HG03159 (cell line): ENCODE measurements around the gene CENATAC.
"Not testable (repeated sequence)": the region's sequence is repeated elsewhere in the genome, so short reads cannot be mapped to it uniquely, and the experiment has no call there.

Experiments used
- ATAC-seq: cut with Tn5 transposase; IDR thresholded peaks from one replicate; pipeline ENCODE4 v1.9.1; 2021; ENCODE audit warnings: mild to moderate bottlenecking, moderate library complexity; ENCODE audit not compliant: unreplicated experiment

The CENATAC gene

DNA sequence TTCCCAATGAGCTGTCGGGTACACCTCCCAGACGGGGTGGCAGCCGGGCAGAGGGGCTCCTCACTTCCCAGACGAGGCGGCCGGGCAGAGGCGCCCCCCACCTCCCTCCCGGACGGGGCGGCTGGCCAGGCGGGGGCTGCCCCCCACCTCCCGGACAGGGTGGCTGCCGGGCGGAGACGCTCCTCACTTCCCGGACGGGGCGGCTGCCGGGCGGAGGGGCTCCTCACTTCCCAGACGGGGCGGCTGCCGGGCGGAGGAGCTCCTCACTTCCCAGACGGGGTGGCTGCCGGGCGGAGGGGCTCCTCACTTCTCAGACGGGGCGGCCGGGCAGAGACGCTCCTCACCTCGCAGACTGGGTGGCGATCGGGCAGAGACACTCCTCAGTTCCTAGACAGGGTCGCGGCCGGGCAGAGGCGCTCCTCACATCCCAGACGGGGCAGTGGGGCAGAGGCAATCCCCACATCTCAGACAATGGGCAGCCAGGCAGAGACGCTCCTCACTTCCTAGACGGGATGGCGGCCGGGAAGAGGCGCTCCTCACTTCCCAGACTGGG is 6.4 kb upstream of the CENATAC start:
- not testable (repeated sequence) for ATAC-seq

- ATAC-seq: no peak
These were observed 862 bp upstream of the CENATAC start for GRCh38 chr11:118996926-118997626.

DNA sequence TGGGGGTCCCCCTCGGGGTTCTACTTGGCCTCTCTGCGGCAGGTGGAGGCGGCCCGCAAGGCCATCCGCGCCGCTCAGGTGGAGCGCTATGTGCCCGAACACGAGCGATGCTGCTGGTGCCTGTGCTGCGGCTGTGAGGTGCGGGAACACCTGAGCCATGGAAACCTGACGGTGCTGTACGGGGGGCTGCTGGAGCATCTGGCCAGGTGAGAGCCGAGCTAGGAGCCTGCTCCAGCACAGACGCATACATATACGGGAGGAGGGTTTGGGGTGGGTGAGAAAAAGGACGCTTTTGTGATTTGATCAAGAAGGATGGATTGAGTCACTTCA is 415 bp downstream of the CENATAC start:
- ATAC-seq: peak; percentile 29

GRCh38 chr11:118998822-118999221 is 884 bp downstream of the CENATAC start:
- ATAC-seq: no peak

- ATAC-seq: no peak
These were observed 3.0 kb downstream of the CENATAC start for GRCh38 chr11:119000906-119001305.

- no peak for ATAC-seq
These were observed 8.7 kb downstream of the CENATAC start for GRCh38 chr11:119006656-119007055.

DNA sequence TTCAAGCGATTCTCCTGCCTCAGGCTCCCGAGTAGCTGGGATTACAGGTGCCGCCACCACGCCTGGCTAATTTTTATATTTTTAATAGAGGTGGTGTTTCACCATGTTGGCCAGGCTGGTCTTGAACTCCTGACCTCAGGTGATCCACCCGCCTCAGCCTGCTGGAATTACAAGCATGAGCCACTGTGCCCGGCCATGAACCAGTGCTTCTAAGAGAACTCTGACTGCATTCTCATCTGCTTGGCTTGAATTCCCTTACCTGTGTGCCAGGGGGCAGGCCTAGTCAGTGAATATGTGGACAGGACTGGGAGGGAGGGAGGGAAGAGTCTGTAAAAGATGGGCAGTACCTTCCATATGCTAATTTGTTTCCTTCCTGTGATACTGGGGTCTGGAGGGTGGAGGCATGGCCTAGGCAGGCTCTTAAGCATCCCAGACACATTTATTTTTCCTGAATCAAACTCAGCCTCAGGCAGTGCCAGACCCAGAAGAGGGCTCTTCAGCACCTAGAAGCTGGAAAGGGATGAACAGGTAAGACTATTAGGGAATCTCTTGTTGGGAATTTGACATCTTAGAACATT is 13.6 kb downstream of the CENATAC start:
- ATAC-seq: no peak

DNA sequence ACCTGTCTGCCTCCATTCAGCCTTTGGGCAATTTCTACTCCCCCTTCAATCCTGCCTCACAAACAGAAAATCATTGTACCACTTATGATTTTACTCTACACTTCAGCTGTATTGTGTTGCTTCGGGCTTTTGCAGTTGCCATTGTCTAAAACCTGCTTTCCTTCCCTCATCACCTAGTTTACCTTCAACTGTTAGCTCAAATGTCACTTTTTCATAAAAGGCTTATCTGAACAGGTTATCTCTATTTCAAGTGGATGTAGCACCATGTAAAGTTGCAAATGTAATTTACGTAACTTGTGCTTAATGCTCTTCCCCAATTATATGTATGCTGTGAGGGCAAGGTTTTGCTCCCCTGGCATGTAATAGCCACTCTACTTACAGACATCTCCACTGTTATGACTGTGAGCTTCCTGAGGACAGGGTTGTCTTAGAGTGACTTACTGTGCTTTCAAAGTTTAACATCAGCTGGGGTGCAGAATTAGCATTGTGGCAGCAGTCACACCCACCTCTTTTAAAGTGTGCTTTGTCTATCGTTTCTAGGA is 14.8 kb downstream of the CENATAC start:
- no peak for ATAC-seq

DNA sequence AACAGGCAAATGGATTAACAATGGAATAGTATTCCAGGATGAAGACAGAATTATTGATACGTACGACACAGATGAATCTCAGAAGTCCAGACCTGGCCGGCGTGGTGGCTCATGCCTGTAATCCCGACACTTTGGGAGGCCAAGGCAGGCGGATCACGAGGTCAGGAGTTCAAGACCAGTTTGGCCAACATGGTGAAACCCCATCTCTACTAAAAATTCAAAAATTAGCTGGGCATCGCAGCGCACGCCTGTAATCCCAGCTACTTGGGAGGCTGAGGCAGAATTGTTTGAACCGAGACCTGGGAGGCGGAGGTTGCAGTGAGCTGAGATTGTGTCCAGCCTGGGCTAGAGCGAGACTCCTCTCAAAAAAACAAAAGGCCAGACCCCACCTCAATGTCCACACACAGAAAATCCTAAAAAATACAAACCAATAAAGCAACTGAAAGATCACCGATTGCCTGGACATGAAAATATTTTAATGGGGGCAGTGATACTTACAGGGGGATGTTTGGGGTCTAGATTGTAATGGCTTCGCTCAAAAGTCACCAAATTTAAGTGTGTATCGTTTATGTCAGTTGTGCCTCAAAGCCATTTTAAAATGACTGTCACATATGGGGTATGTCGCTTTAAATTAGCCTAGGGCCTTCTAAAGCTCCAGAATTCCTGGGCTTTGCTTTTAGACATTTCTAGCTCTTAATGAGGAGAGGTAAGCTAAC is 16.4 kb downstream of the CENATAC start:
- ATAC-seq: no peak

- no peak for ATAC-seq
These were observed 17.2 kb downstream of the CENATAC start for GRCh38 chr11:119015054-119015611.

GRCh38 chr11:119016216-119017009 is 18.5 kb downstream of the CENATAC start:
- no peak for ATAC-seq

DNA sequence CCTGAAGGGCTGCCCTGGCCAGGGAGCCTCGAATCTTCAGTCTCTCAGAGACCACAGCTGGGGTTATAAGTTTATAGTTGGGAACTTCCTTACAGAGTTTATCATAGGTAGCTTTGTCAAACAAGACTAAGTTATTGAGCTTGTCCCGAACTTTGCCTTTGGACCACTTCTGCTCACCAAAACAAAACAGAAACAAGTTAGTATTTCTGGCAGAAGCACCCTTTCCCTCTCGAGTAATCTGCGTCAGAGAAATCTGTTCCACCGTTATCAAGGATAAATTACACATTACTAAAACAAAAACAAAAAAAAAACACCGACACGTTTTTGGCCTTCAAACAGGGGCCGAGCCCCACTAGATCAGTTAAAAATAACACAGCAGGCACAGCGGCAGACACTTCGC is 19.4 kb downstream of the CENATAC start:
- ATAC-seq: not testable (repeated sequence)

DNA sequence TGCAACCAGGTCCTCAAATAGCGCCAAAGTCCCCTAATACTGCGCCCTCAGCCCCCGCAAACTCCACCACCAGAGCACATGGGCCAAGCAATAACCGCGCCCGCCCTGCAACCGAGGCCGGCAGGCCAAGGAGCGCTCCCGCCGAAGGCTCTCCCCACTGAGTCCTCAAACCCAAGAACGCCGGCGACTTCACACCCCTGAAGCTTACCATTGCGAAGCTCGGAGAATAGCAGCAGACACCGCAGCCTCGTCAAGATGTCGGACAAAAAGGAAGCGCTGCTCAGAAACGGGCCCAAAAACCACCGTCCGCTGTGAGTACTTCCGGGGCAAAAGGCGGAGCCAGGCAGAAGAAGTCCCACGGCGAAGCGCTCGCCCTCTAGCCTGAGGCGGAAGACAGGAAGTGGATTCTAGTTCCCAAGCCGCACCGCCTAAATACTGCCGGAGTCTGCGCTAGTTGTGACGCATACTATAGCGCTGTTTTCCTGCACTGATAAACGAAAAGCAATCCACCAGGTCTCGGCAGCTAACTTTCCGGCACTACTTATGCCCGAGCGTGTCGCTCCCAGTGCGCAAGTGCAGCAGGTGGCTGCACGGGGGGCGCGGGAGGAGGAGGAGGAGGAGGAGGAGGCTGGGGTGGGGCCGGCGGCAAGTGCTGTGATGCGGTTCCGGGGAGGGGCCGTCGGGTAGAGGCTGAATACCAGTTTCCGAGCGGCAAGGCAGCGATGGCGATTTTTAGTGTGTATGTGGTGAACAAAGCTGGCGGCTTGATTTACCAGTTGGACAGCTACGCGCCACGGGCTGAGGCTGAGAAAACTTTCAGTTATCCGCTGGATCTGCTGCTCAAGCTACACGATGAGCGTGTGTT is 20.4 kb downstream of the CENATAC start, which contains the start of the genes RPS25 and TRAPPC4:
RPS25 (minus strand) TSS at position 270 of the 865 bp plus-strand sequence; CDS start at position 211, 59 bp downstream.
TRAPPC4 (plus strand) TSS at position 693 of the 865 bp plus-strand sequence; CDS start at position 723, 30 bp downstream.
- ATAC-seq: peak; percentile 90

DNA sequence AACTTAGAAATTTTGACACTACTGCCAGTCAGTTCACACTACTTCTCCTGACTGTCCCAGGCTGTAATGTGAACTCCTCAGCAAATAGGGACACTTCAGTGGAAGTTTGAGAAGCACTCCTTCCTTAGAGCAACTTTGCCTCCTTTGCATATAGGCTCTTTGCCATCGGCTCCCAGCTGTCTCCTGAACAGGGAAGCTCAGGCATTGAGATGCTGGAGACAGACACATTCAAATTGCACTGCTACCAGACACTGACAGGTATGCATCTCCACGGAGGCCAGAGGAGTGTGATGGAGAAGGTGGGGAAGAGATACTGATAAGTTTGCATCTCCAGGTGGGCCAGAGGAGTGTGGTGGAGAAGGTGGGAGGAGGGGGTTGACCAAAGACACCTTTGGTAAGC is 22.1 kb downstream of the CENATAC start:
- ATAC-seq: no peak

GRCh38 chr11:119021631-119022030 is 23.7 kb downstream of the CENATAC start:
- no peak for ATAC-seq

GRCh38 chr11:119023741-119024140 is 25.8 kb downstream of the CENATAC start:
- ATAC-seq: no peak

- no peak for ATAC-seq
These were observed 26.6 kb downstream of the CENATAC start for GRCh38 chr11:119024430-119025098.

GRCh38 chr11:119025099-119025473 is 27.1 kb downstream of the CENATAC start:
- no peak for ATAC-seq

DNA sequence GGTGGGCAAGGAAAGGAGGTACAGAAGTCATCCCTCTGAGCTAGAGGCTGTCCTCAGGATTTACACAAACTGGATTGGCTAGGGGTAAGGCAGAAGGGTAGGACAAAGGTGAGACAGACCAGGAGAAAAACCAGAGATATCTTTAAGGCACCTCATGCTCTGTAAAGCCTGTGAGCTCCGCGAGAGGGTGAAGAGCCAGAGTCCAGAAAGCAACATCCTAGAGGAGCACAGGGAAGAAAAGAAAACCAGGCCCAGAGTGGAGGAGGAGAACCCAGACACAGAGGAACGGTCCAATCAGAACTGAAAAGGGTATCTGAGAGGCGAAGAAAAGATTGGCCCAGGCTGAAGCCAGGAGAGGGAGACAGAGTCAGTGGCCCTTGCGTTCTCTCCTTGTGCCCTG is 27.6 kb downstream of the CENATAC start:
- no peak for ATAC-seq
